ENCODE data around the gene SPPL2C.

Gene SPPL2C, protein sequence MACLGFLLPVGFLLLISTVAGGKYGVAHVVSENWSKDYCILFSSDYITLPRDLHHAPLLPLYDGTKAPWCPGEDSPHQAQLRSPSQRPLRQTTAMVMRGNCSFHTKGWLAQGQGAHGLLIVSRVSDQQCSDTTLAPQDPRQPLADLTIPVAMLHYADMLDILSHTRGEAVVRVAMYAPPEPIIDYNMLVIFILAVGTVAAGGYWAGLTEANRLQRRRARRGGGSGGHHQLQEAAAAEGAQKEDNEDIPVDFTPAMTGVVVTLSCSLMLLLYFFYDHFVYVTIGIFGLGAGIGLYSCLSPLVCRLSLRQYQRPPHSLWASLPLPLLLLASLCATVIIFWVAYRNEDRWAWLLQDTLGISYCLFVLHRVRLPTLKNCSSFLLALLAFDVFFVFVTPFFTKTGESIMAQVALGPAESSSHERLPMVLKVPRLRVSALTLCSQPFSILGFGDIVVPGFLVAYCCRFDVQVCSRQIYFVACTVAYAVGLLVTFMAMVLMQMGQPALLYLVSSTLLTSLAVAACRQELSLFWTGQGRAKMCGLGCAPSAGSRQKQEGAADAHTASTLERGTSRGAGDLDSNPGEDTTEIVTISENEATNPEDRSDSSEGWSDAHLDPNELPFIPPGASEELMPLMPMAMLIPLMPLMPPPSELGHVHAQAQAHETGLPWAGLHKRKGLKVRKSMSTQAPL

DNA sequence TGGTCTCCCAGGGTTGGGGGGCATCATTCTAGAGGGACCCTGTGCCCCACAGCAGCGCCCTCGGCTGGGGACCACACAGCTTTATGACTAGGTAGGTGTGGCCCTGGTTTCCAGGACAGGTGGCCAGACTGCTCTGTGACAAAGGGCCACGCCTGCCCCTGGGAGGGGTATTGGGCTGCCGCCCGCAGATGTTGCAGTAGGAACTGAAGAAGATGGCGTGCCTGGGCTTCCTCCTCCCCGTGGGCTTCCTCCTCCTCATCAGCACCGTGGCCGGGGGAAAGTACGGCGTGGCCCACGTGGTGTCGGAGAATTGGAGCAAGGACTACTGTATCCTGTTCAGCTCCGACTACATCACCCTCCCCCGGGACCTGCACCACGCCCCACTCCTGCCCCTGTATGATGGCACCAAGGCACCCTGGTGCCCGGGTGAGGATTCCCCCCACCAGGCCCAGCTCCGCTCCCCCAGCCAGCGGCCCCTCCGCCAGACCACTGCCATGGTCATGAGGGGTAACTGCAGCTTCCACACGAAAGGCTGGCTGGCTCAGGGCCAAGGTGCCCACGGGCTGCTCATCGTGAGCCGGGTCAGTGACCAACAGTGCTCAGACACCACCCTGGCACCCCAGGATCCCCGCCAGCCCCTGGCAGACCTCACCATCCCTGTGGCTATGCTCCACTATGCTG lies at the start of gene SPPL2C:
SPPL2C (plus strand) TSS at position 187 of the 681 bp plus-strand sequence; CDS start at position 213, 26 bp downstream.
- no peak for DNase-seq (ENCODE audit: extremely low read depth in 1 of 2, low read depth in 1 of 2)

DNA sequence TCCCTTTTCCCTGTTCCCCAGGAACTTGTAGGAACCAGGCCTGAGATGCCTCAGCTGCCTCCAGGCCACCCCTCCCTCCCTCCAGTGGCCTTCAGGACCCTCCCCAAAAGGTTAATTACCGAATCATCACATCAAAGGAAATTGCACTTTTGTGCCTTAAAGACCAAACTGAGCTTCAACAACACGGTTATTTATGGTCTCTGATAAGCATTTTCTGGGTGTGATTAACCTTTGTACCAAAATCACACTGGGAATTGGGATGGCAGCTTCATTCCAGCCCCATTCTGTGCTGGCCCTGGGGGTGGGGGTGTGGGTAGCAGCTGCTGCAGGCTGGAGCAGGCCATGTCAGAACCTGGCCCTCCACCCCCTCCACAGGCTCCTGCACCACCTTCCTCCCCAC lies 43.9 kb upstream of the SPPL2C start:
- DNase-seq (ENCODE audit: extremely low read depth in 1 of 2, low read depth in 1 of 2): no peak

DNA sequence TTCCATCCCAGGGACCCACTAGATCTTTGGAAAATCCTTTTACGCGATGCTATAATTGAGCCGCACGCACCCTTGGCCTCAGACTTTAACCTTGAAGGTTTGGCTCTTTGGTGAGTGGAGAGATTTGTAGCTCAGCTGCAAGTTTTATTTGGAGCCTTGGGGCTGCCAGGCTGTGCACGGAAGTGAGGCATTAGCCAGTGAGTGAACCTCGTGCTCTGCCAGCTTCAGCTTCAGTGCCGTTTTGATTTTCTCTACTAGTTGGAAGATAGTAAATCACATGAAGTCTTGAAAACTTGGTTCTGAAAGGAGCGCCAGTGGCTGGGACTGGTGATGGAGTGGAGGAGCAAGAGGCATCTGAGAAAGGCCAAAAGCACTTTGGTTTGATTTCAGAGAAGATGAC lies 43.3 kb upstream of the SPPL2C start:
- no peak for DNase-seq (ENCODE audit: extremely low read depth in 1 of 2, low read depth in 1 of 2)

DNA sequence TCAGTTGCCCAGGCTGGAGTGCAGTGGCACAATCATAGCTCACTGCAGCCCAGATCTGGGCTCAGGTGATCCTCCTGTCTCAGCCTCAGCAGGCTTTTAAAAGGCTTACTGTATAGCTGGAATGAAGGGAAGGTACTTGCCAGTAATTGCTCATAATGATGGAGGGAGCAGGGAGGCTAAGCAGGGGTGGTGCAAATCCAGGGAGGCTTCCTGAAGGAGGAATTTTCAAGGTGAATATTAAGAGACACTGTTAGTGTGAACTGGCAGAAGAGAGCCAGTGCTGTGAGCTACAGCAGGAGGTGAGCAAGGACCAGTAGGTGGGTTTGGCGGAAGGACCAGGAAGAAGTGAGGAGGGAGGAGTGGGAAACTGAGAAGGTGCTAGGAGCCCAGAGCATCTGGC lies 35.8 kb upstream of the SPPL2C start:
- no peak for DNase-seq (ENCODE audit: extremely low read depth in 1 of 2, low read depth in 1 of 2)

DNA sequence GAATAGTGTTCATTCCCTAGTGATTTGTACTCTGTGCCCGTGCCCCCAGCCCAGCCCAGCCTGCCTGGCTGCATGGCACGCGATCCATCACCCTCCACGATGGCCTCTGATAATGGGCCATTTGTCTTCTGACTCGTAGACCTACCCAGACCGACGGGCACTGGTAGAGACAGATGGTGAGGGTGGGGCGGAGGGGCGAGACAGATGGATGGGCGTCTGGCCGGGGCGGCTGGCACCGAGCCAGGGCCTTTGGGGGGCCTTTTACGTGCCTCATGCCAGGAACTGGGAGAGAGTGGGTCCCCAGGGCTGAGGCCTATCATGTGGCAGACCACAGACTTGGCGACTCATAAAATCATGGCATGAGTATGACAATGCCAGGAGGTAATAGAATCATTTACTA lies 35.2 kb upstream of the SPPL2C start:
- no peak for DNase-seq (ENCODE audit: extremely low read depth in 1 of 2, low read depth in 1 of 2)

DNA sequence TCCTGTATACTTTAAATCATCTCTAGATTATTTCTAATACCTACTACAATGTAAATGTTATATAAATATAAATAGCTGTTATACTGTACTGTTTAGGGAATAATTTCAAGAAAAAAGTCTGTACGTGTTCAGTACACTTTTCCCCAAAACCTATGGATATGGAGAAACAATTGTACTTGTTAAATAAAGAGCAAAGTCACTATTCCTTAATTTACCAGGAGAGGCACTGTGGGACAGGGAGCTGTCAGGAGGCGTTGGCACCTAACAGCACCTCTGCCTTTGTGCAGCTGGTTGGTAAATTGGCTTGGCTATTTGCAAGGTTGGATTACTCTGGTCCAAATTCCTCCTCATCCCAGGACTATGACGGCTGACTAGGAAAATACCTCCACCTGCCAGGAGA lies 32.6 kb upstream of the SPPL2C start:
- DNase-seq (ENCODE audit: extremely low read depth in 1 of 2, low read depth in 1 of 2): no peak

DNA sequence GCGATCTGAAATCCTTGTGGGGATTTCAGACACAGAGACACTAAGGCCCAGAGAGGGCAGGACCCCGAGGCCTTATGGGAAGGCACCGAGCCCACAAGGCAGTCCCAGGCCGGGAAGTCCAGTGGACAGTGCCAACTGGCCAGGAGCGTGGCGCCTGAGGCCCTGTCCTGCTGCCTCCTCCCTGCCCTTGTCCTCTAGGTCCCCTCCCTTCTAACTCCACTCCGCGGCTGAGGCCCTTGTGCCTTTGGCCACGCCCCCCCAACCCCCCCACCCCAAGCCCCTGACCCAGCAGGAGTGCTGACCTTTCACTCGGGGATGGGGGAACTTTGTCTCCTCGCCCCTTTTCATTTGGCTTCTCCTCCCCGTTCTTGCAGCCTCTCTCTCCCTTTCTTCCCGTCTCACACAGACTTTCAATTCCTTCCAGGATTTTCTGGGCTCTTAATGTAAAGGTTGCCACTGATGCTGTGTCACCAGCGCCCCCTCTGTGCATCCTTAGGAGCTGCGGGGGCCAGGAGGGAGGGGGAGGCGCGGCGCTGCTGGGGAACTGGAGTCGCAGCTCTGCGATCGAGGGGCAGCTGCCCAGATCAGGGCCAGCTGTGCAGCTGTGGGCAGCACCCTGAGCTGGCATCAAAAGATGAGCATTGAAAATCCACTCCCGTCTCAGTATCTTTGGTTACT lies 31.5 kb upstream of the SPPL2C start:
- no peak for DNase-seq (ENCODE audit: extremely low read depth in 1 of 2, low read depth in 1 of 2)

DNA sequence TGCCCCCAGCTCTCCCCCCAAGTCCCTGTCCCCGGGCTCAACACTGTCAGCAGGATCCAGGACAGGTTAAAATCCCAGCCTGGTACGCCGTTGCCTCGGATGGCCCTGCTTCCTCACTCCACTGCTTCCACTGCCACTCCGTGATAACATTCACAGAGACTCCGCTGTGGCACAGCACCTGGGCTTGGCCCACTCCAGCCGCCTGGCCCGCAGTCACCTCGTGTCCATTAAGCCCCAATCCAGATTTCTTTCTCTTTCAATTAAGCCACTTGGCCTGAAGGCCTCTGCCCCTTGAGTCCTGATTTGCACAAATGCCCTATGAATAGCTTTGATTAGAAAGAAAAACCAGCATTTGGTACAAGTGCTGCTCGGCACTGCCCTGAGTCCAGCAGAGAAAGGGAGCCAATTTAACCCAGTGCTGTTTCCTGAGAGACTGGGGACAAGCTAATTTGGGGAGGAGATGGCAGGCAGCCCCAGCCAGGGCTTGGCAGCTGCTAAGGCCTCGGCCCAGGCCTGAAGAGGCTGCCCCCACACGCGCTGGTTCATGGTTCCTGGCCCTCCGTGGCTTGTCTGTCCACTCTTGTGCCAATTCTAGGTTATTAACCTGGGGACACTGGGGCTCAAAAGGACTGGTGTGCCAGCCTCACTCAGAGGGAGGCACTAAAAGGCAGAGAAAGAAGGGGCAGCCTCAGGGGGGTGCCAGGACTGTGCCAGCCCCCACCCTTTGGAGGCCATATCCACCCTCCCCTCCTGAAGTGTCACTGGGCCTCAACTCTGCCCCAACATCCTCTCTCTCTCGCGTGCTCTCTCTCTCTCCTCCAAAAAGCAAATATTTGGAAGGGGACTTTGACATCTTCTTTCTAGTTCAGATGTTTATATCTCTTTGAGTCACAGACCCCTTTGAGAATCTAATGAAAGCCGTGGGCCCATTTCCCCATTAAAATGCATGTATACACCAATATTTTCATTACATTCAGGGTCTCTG lies 29.8 kb upstream of the SPPL2C start:
- DNase-seq (ENCODE audit: extremely low read depth in 1 of 2, low read depth in 1 of 2): no peak

DNA sequence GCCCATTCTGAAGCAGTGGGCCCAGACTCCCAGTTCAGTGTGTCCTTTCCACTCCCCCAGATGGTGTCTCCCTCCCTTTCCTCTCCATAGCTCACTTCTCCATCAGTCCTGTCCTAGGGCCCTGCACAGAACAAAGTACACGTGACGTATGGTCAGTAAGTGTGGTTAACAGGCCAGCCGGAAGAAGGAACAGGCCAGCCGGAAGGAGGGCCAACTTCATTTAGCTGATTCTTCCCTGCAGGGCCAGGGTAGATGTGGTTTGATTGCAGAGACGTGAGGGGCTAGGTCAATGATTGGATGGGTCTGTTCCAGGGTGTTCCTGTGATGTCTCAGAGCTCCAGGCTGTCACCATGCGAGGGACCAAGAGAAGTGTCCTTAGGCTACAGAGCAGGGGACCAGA lies 28.9 kb upstream of the SPPL2C start:
- no peak for DNase-seq (ENCODE audit: extremely low read depth in 1 of 2, low read depth in 1 of 2)

GRCh38 chr17:45818041-45818440 lies 26.6 kb upstream of the SPPL2C start:
- DNase-seq (ENCODE audit: extremely low read depth in 1 of 2, low read depth in 1 of 2): no peak

- no peak for DNase-seq (ENCODE audit: extremely low read depth in 1 of 2, low read depth in 1 of 2)
These were observed 26.0 kb upstream of the SPPL2C start for GRCh38 chr17:45818699-45819098.

GRCh38 chr17:45819632-45820031 lies 25.0 kb upstream of the SPPL2C start:
- DNase-seq (ENCODE audit: extremely low read depth in 1 of 2, low read depth in 1 of 2): no peak

GRCh38 chr17:45820052-45820780 lies 24.5 kb upstream of the SPPL2C start:
- DNase-seq (ENCODE audit: extremely low read depth in 1 of 2, low read depth in 1 of 2): no peak

DNA sequence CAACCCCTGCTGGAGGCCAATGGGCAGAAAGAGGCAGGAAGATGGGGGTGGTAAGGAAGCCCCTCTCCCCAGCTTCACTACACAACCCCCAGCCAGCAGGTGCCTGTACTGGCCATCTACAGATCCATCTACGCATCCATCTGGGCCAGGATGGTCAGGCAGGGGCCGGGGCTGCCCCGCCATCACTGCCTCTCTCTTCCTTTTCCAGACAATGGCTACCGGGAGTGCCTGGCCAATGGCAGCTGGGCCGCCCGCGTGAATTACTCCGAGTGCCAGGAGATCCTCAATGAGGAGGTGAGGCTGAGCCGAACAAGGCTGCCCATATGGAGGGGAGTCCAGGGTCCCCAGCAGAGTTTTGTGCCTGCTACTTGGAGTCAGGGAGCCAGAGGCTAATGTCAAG lies 23.5 kb upstream of the SPPL2C start:
- DNase-seq (ENCODE audit: extremely low read depth in 1 of 2, low read depth in 1 of 2): no peak

DNA sequence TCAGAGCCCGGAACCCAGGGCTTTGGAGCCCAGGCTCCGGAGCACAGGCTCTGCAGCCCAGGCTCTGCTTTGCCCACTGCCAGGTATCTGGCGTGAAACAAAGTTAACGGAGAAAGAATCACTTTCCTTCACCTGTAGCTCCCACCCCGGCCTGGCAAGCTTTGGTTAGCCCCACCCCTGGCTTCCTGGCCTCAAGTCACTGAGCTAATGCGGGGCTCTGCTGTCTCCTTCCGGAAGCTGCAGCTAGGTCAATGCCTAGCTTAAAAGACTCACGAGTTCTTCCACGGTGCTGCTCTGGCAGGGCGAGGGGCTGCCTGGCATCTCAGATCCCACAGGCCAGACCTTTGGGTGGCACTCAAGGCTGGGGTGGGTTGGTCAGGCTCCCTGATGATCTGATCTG lies 21.1 kb upstream of the SPPL2C start:
- no peak for DNase-seq (ENCODE audit: extremely low read depth in 1 of 2, low read depth in 1 of 2)

GRCh38 chr17:45824475-45824874 lies 20.2 kb upstream of the SPPL2C start:
- DNase-seq (ENCODE audit: extremely low read depth in 1 of 2, low read depth in 1 of 2): no peak

DNA sequence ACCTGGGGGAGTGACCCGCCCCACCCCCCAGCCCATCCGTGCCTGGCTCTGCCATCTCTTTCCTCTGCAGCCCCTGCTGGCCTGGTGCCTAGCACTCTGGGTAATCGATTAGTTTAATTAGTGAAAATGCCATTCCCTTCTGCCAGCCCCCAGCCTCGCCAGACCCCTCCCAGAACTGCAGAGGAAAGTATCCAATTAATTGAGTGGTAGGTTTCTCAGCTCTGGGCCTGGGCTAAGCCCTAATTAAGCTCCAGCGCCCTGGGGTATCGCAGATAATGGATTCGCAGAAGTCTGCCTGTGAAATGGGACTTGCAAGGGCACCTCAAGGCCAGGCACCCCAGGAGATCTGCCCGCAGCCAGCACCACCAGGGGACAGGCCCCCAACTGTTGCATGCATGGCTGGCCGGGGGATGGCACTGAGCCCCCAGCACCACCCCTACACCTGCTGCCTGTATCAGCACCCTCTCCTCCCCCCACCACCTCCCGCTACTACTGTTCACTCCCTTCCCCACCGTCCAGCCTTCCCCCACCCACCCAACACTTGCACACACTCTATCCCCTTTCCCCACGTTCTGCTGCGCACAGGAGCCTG lies 19.7 kb upstream of the SPPL2C start:
- no peak for DNase-seq (ENCODE audit: extremely low read depth in 1 of 2, low read depth in 1 of 2)

DNA sequence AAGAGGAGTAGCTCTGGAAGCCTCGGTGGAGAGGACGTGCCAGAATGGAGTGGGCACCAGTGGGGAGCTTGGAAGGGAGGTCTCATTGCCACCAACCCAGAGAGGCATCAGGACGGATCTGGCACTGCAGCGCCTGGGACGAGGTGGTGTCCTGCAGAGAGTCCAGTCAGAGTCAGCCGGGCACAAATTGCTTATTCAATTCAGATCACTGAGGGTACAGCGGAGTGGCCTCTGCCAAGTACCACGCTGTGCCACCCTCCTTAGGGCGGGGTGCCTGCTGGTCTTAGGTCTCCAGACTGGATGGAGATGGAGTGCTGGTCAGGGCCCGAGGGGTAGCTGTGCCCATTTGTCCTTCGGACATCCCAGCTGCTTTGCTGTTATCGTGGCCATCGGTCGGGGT lies 18.9 kb upstream of the SPPL2C start:
- no peak for DNase-seq (ENCODE audit: extremely low read depth in 1 of 2, low read depth in 1 of 2)

DNA sequence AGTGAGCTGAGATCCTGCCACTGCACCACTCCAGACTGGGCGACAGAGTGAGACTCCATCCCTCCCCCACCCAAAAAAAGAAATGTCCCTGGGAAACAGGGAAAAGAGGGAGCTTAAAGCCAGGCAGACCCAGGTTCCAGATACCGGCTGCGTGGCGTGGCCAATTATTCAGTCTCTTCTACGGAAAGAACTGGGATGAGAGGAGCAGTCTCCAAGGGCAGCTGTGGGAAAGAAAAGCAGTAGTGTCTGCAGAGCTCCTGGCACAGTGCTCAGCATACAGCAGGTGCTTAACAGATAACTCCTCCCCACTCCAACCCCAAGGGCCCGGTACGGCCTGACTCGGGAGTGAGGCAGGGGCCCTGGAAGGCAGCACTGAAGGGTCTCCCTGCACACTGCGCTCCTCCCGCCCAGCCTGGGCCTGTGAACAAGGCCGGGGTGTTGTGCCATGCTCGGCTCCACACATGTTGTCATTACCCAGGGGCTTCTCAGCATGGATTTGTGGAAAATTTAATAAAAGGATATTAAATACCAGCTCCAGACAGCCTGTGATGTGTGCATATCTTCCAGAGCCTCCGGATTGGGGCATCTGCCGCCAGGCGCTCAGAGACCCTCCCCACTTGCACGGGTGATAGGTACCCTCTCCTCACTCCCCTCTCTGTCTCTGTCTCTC lies 17.6 kb upstream of the SPPL2C start:
- no peak for DNase-seq (ENCODE audit: extremely low read depth in 1 of 2, low read depth in 1 of 2)
